ENCODE results near the gene FGD4. TPM values are rescaled to one million over a fixed set of nuclear protein-coding genes. Genes with fewer than 3 reads are reported as not detected.

The FGD4 gene
- total RNA-seq, 4 donors from 2014 or later = 32.5 to 51.4 (median 38.8) TPM

GRCh38 chr12:32541754-32542374 lies 142.5 kb downstream of the FGD4 start:
- H3K27ac ChIP-seq = peak overlapping the region in 2 of 3 donors; percentile 20 to 57
- intact Hi-C loops (cut with DNase I) = no loop called here
- H3K36me3 ChIP-seq = no peaks in the 10 kb centered on the region
- WGBS, 2 donors = 53 to 56% methylated on average over 3 of the region's 3 CpGs
- TF ChIP-seq CTCF (IDR thresholded peaks at IDR 0.05) (no peak), POLR2A (IDR thresholded peaks at IDR 0.05) (no peak)
- H3K4me3 ChIP-seq (replicated peaks in 1 of 3) = no peak overlapping the region
- no peak for DNase-seq
- no peaks in the 10 kb centered on the region for H3K27me3 ChIP-seq
- peaks cover 43 to 50% of the 10 kb centered on the region in 2 donors for H3K4me1 ChIP-seq
- no peaks in the 10 kb centered on the region for H3K9me3 ChIP-seq

- H3K4me1 ChIP-seq = peaks cover 43 to 53% of the 10 kb centered on the region in 2 donors
- DNase-seq = no peak
- peak overlapping the region in 2 of 3 donors; percentile 20 to 57 for H3K27ac ChIP-seq
- TF ChIP-seq CTCF (IDR thresholded peaks at IDR 0.05) (no peak), POLR2A (IDR thresholded peaks at IDR 0.05) (no peak)
- WGBS, 2 donors = 86 to 88% methylated on average over 6 of the region's 6 CpGs
- H3K36me3 ChIP-seq = no peaks in the 10 kb centered on the region
- intact Hi-C loops (cut with DNase I) = no loop called here
- no peaks in the 10 kb centered on the region for H3K27me3 ChIP-seq
- no peaks in the 10 kb centered on the region for H3K9me3 ChIP-seq
- no peak overlapping the region for H3K4me3 ChIP-seq (replicated peaks in 1 of 3)
These were observed 143.3 kb downstream of the FGD4 start for GRCh38 chr12:32542428-32543229.

GRCh38 chr12:32544893-32545292 lies 145.5 kb downstream of the FGD4 start:
- intact Hi-C loops (cut with DNase I) = no loop called here
- H3K4me1 ChIP-seq = peaks cover 58 to 76% of the 10 kb centered on the region in 2 donors
- H3K9me3 ChIP-seq = no peaks in the 10 kb centered on the region
- peak overlapping the region in 2 of 3 donors; percentile 56 to 68 for H3K27ac ChIP-seq
- no peak for DNase-seq
- H3K4me3 ChIP-seq (replicated peaks in 1 of 3) = no peak overlapping the region
- no peaks in the 10 kb centered on the region for H3K36me3 ChIP-seq
- H3K27me3 ChIP-seq = no peaks in the 10 kb centered on the region
- TF ChIP-seq POLR2A (IDR thresholded peaks at IDR 0.05) (no peak), CTCF (IDR thresholded peaks at IDR 0.05) (no peak)
- WGBS, 2 donors = 47 to 52% methylated on average over 2 of the region's 2 CpGs

GRCh38 chr12:32545413-32545980 lies 146.1 kb downstream of the FGD4 start:
- WGBS, 2 donors = 4 to 8% methylated on average over 3 of the region's 3 CpGs
- peaks cover 62 to 82% of the 10 kb centered on the region in 2 donors for H3K4me1 ChIP-seq
- DNase-seq = no peak
- no peak for TF ChIP-seq POLR2A (IDR thresholded peaks at IDR 0.05)
- no peak for TF ChIP-seq CTCF (IDR thresholded peaks at IDR 0.05)
- intact Hi-C loops (cut with DNase I) = no loop called here
- H3K27ac ChIP-seq = peak overlapping the region; percentile 12 to 68 (median 56)
- H3K4me3 ChIP-seq (replicated peaks in 1 of 3) = no peak overlapping the region
- no peaks in the 10 kb centered on the region for H3K27me3 ChIP-seq
- no peaks in the 10 kb centered on the region for H3K9me3 ChIP-seq
- no peaks in the 10 kb centered on the region for H3K36me3 ChIP-seq

GRCh38 chr12:32546272-32546671 lies 146.9 kb downstream of the FGD4 start:
- no peaks in the 10 kb centered on the region for H3K27me3 ChIP-seq
- intact Hi-C loops (cut with DNase I) = no loop called here
- peak overlapping the region; percentile 12 to 68 (median 56) for H3K27ac ChIP-seq
- DNase-seq = no peak
- H3K9me3 ChIP-seq = no peaks in the 10 kb centered on the region
- H3K36me3 ChIP-seq = no peaks in the 10 kb centered on the region
- no peak overlapping the region for H3K4me3 ChIP-seq (replicated peaks in 1 of 3)
- WGBS, 2 donors = 86 to 93% methylated on average over 2 of the region's 2 CpGs
- peaks cover 60 to 85% of the 10 kb centered on the region in 2 donors for H3K4me1 ChIP-seq
- TF ChIP-seq POLR2A (IDR thresholded peaks at IDR 0.05) = no peak
